NCI-H1105 (cell line): ENCODE data around the gene CCR9.

Experiments
- DNase-seq: peaks from one replicate; lab custom pipeline; 2025; lab: John Stamatoyannopoulos, UW

Gene CCR9

GRCh38 chr3:45873036-45873435, 13.3 kb upstream of the CCR9 start:
- DNase-seq: no peak

- DNase-seq: no peak
Measured at GRCh38 chr3:45873638-45874037, 12.7 kb upstream of the CCR9 start.

- no peak for DNase-seq
Measured at GRCh38 chr3:45874677-45875346, 11.5 kb upstream of the CCR9 start.

- no peak for DNase-seq
Measured at GRCh38 chr3:45878124-45878523, 8.2 kb upstream of the CCR9 start.

- no peak for DNase-seq
Measured at GRCh38 chr3:45880725-45881077, 5.6 kb upstream of the CCR9 start.

GRCh38 chr3:45881078-45882022, 5.0 kb upstream of the CCR9 start:
- no peak for DNase-seq

- DNase-seq: no peak
Measured at GRCh38 chr3:45884368-45885201, 1.8 kb upstream of the CCR9 start.

GRCh38 chr3:45887285-45887684, 942 bp downstream of the CCR9 start:
- DNase-seq: no peak

- no peak for DNase-seq
Measured at GRCh38 chr3:45887759-45888511, 1.6 kb downstream of the CCR9 start.

- no peak for DNase-seq
Measured at GRCh38 chr3:45889337-45889736, 3.0 kb downstream of the CCR9 start.

- peak; percentile 35 for DNase-seq
Measured at GRCh38 chr3:45890405-45890804, 4.1 kb downstream of the CCR9 start.

- DNase-seq: no peak
Measured at GRCh38 chr3:45892161-45892560, 5.8 kb downstream of the CCR9 start.

- no peak for DNase-seq
Measured at GRCh38 chr3:45894015-45894414, 7.7 kb downstream of the CCR9 start.

- no peak for DNase-seq
Measured at GRCh38 chr3:45895686-45896468, 9.5 kb downstream of the CCR9 start.

GRCh38 chr3:45896956-45897355, 10.6 kb downstream of the CCR9 start:
- no peak for DNase-seq

- DNase-seq: no peak
Measured at GRCh38 chr3:45904931-45905330, 18.6 kb downstream of the CCR9 start.

GRCh38 chr3:45905755-45906154, 19.4 kb downstream of the CCR9 start:
- DNase-seq: no peak

- no peak for DNase-seq
Measured at GRCh38 chr3:45906681-45907407, 20.5 kb downstream of the CCR9 start.

- DNase-seq: no peak
Measured at GRCh38 chr3:45907769-45908705, 21.7 kb downstream of the CCR9 start.
